Right renal pelvis (tissue), 4 donors: ENCODE measurements around the gene UBL4B. TPM values are rescaled to one million over a fixed set of nuclear protein-coding genes. Genes with fewer than 3 reads are reported as not detected.

Experiments used
- DNase-seq, 4 donors: peaks; one replicate each; pipeline ENCODE4 v3.0.0-alpha.2; 2013; ENCODE audit warnings: low read depth in 4 of 4, low spot score in 3 of 4, missing footprints in 1 of 4
- polyA plus RNA-seq, 4 donors: library from polyadenylated mRNA; unstranded; fragments of 120-200 nt; gene quantifications; one replicate each; pipeline ENCODE4 v1.2.1, GENCODE V29; 2013; ENCODE audit not compliant: insufficient read length in 4 of 4

Gene UBL4B
- polyA plus RNA-seq, 4 donors = not detected

DNA sequence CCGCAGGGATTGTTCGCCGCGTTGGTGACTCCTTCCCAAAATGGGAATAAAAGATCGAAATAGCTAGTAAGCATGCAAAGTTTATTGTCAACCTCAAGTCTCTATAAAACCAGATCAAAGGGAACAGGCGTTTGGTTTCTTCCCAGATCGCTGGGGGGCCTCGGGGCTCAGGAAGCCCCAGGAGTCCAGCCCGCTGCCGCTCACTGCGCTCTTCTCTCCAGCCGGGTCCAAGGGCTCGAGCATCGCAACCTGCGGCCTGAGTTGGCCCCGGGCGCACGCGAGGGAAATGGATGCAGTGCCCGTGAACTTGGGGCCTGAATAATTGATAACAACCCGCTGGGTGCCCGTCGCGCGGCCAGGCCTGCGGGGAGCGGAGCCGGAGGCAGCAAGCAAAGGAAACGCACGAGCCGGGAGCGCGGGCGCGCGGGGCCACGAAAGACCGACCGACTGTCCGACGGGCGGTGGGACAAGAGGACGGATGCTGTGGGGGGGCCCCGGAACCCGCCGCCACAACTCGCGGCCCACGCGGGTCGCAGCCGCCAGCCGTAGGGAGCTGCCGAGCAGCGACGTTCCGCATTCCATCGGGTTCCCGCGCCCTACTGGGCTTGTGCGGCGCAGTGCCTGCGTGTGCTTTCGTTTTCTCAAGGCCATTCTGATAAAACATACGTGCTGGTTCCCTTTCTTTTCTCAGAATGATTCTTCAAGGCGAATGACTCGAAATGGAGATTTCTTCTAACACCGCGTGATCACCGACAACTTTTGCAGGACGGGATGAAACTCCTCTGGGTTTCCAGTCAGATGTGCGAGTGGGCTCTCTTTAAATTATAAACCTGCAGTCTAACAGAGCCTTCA lies 27.8 kb upstream of the UBL4B start:
- DNase-seq = no peak

- no peak for DNase-seq
Observed at GRCh38 chr1:110085671-110086070, 26.6 kb upstream of the UBL4B start.

GRCh38 chr1:110086961-110087360 lies 25.3 kb upstream of the UBL4B start:
- no peak for DNase-seq

DNA sequence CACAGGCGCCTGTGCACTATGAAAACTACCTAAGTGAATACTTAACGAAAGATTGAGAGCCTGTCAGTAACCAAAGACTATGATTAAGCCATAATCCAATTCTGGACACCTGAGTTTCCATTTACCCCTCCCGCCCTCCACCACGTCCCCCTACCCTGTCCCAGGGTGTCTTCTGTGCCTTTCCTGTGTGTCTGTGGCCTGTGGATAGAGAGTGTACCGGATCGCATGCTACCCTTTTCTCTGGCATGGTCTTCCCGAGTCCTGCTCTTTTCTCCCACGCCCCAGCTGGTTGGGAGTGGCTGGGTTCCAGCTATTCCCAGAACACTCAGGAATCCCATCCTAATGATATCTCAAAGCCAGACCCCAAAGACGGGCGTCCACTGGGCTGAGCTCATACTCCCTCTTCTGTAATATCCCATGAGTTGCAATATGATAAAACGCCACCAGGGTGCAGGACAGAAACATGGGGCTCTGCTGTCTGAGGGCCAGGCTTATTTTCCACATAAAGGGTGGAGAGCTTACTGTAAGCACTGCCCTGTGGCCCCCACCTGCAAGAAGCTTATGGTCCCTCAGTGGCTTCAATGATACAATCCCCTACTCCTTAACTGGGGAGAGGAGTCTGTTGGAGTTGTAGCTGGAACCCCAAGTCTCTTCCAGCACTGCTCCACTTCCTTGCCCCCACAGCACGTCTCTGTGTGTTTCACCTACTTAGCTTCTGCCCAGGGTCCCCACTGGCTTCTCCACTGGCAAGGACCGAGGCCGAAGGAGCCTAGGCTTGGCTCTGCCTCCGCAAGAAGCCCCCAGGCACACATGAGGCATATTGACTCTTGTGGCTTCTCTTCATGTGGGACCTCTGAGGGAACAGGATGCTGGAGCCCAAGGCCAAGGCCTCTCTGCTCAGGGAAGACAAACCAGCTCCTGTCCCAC lies 24.2 kb upstream of the UBL4B start:
- DNase-seq = no peak

GRCh38 chr1:110088739-110089316 lies 23.4 kb upstream of the UBL4B start:
- no peak for DNase-seq

- DNase-seq = no peak
Observed at GRCh38 chr1:110089561-110090275, 22.5 kb upstream of the UBL4B start.

- no peak for DNase-seq
Observed at GRCh38 chr1:110091381-110091780, 20.9 kb upstream of the UBL4B start.

- no peak for DNase-seq
Observed at GRCh38 chr1:110091791-110092190, 20.5 kb upstream of the UBL4B start.

GRCh38 chr1:110092991-110093390 lies 19.3 kb upstream of the UBL4B start:
- DNase-seq = no peak

- no peak for DNase-seq
Observed at GRCh38 chr1:110094931-110095654, 17.1 kb upstream of the UBL4B start.

DNA sequence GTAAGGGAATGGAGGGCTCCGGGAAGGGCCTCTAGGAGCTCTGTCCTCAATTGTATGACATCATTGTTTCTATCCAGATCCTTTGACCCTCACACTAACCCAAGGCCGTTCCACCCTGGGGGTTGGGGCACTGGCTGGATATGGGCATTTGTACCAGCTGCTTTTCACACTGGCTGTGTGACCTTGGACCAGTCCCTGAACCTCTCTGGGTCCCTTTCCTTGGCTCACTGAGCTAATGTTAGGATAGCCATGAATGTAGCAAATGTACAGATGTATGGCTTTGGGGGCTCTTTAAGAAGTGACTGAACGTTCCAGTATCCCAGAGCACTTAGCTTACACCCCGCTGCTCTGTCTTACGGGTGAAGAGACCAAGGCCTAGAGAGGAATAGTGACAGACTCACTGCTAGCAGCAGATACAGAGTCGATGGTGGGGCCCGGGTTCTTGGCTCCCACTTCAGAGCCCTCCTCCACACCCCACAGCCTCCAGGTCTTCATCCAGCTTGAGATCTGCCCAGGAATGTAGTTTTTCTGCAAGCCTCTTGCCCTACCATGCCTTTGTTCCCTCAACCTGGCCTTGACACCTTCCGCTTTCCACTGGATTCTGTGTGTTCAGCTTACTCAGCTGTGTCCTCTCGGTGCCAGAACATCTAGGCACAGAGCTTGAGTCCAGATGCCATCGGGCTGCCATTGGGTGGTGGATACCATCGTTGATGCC lies 14.6 kb upstream of the UBL4B start:
- DNase-seq = no peak

DNA sequence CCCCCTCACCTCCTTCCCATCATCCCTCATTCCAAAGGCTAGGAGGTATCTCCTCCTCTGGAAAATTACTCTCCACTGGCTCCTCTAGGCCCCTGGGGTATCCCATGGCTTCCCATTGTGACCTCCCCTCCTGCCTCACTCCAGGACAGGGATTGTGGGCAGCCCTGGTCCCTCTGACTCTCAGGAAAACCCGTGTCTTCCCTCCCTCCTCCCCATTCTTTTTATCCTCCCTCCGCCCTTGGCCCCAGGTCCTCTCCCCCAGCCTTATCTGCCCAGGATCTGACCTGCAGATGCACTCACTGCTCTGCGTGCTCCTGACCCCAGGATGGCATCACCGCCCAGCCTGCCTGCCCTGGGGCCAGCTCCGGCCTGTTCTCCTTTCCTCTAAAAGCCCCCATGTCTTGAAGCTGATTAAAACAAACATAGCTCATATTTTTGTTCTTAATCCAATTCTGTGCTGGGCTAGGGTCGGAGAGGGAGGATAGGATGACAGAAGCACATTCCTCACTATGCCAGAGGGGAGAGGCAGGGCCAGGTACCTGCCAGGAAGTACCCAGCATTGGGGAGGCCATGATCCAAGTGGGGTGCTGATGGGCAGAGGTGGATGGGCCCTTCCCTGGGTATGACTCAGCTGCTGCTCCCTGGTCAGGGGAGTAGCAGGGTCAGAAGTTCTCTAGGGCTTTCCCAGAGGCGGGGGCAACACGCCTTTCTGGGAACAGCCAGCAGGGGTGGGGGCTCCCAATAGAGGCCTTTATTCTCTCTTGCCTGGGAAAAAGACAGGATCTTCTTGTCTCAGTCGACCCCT lies 13.8 kb upstream of the UBL4B start:
- no peak for DNase-seq

- DNase-seq = no peak
Observed at GRCh38 chr1:110100335-110100734, 11.9 kb upstream of the UBL4B start.

DNA sequence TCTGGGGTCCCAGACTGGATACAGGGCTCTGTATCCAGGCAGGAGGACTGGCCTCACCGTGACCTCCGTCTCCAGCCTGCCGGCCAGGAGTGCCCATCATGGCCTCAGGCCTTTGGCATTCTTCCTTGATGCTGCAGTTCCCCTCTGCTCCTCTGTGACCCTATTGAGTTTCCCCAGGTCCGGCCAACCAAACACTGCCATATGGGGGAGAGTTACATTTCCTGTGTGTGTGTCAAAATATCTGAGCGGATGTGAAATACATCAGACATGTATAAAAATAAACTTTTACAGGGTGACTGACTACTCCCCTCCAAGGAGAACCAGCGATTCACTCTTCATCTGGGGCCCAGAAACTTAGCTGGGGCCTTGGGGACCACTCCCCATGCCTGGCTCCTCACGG lies 10.2 kb upstream of the UBL4B start:
- no peak for DNase-seq

- DNase-seq = no peak
Observed at GRCh38 chr1:110106013-110106941, 6.0 kb upstream of the UBL4B start.

GRCh38 chr1:110107867-110108469 lies 4.3 kb upstream of the UBL4B start:
- no peak for DNase-seq

DNA sequence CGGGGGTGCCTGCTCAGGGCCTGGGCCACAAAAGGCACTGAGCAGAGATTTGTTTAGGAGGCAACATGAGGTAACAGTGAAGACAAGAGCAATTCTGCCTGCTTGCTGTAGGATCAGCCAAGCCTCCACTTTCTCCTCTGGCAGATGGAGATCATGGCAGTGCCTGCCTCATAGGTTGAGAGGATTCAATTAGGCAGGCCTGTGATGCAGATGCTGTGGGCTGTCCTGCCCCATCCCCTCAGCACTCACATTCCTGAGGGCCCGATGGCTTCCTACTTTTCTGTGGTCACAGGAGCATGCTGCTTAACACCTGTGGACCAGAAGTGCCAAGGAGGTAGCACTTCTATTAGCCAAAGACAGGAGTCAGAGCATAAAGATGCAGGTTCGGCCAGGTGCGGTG lies 1.2 kb upstream of the UBL4B start:
- DNase-seq = no peak
